ENCODE data around the gene CEP170. TPM values are rescaled to one million over a fixed set of nuclear protein-coding genes. Genes with fewer than 3 reads are reported as not detected.

Gene CEP170
- polyA plus RNA-seq, 1 donor (not counting 4 experiments of a cell fraction or from before 2014, with no cell fraction given): 40.5 TPM

DNA sequence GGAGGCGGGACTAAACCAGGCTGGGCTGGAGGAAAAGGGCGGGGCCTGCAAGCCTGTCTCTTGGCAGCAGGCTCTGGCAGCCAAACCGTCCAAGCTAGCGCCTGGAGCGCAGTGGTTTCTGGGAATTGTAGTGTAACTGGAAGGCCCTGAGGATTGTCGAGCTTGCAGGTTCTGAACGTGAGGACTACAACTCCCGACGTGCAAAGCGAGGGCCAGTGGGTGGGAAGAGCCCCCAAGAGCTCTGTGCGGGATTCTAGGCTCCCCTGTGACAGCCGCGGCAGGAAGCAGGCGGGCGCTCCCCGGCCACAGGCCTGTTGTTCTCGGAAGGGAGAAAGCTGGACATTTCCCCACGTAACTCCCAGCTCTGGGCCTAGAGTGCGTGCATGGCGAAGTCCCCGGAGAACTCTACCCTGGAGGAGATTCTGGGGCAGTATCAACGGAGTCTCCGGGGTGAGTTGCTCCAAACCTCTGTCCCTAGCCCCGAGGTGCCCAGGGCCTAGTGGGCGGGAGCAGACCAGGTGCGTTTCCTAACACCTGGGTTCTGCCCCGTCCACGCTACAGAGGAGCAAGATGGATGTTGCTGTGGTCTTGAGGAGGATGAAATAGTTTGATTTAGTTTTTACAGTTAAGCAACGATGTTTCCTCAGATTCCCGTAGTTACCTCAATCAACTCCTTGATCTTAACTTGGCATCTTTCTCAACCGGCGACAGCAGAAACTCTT lies 871 bp upstream of the CEP170 start, which contains the start of gene SDCCAG8:
Gene SDCCAG8, plus strand, starts transcription at position 251 of the 722 bp plus-strand sequence. Its CDS starts 133 bp downstream, at position 384.
- no peaks in the 10 kb centered on the region for H3K27me3 ChIP-seq (ENCODE audit: control insufficient read depth, extremely low read depth, insufficient read depth, low read length)
- H3K4me3 ChIP-seq (ENCODE audit: control insufficient read depth in 2 of 3, extremely low read depth in 1 of 3, insufficient read depth in 2 of 3, low read depth in 1 of 3, low read length in 3 of 3): peak within 1 kb of the TSS; percentile 56 to 96 (median 96)
- dilution Hi-C loops (cut with MboI; ENCODE audit: extremely low pct_ligation_motif_present, low sequenced_read_pairs): no loop called here
- TF ChIP-seq, protein P1, sequence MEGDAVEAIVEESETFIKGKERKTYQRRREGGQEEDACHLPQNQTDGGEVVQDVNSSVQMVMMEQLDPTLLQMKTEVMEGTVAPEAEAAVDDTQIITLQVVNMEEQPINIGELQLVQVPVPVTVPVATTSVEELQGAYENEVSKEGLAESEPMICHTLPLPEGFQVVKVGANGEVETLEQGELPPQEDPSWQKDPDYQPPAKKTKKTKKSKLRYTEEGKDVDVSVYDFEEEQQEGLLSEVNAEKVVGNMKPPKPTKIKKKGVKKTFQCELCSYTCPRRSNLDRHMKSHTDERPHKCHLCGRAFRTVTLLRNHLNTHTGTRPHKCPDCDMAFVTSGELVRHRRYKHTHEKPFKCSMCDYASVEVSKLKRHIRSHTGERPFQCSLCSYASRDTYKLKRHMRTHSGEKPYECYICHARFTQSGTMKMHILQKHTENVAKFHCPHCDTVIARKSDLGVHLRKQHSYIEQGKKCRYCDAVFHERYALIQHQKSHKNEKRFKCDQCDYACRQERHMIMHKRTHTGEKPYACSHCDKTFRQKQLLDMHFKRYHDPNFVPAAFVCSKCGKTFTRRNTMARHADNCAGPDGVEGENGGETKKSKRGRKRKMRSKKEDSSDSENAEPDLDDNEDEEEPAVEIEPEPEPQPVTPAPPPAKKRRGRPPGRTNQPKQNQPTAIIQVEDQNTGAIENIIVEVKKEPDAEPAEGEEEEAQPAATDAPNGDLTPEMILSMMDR (optimal IDR thresholded peaks at IDR 0.05 in 1 of 3, IDR thresholded peaks at IDR 0.05 in 1 of 3, conservative IDR thresholded peaks at IDR 0.05 in 1 of 3; ENCODE audit: extremely low read depth in 1 of 3, insufficient read depth in 2 of 3, low read length in 3 of 3): no peak
- TF ChIP-seq EZH2 (IDR thresholded peaks at IDR 0.05; ENCODE audit: low read length): no peak
- no peaks in the 10 kb centered on the region for H3K9me1 ChIP-seq (ENCODE audit: control insufficient read depth, extremely low read depth, insufficient read depth, low read length)
- peaks cover 78% of the 10 kb centered on the region for H3K79me2 ChIP-seq (ENCODE audit: control insufficient read depth, insufficient read depth, low read length)
- peak within 1 kb of the TSS; percentile 95 for H3K4me2 ChIP-seq (ENCODE audit: control insufficient read depth, extremely low read depth, insufficient read depth, low read depth, low read length)
- DNase-seq (ENCODE audit: low read depth, low spot score) (peak; percentile 99), FAIRE-seq (peak; percentile 78)
- peak within 1 kb of the TSS; percentile 91 for H3K27ac ChIP-seq (ENCODE audit: control insufficient read depth, insufficient read depth, low read length)
- no peaks in the 10 kb centered on the region for H3K36me3 ChIP-seq (ENCODE audit: control insufficient read depth in 2 of 2, extremely low read depth in 1 of 2, insufficient read depth in 2 of 2, low read length in 2 of 2)
- H3K9me3 ChIP-seq (ENCODE audit: control insufficient read depth, low read depth, low read length): no peaks in the 10 kb centered on the region
- H4K20me1 ChIP-seq (ENCODE audit: control insufficient read depth, extremely low read depth, insufficient read depth, low read length): no peaks in the 10 kb centered on the region
- H2AFZ ChIP-seq (ENCODE audit: control insufficient read depth, low read length): peak within 1 kb of the TSS; percentile 95
- peak within 1 kb of the TSS; percentile 74 for H3K9ac ChIP-seq (ENCODE audit: control insufficient read depth, extremely low read depth, insufficient read depth, low read length)
- H3K4me1 ChIP-seq (ENCODE audit: control insufficient read depth, extremely low read depth, insufficient read depth, low read length): peaks cover 28% of the 10 kb centered on the region

DNA sequence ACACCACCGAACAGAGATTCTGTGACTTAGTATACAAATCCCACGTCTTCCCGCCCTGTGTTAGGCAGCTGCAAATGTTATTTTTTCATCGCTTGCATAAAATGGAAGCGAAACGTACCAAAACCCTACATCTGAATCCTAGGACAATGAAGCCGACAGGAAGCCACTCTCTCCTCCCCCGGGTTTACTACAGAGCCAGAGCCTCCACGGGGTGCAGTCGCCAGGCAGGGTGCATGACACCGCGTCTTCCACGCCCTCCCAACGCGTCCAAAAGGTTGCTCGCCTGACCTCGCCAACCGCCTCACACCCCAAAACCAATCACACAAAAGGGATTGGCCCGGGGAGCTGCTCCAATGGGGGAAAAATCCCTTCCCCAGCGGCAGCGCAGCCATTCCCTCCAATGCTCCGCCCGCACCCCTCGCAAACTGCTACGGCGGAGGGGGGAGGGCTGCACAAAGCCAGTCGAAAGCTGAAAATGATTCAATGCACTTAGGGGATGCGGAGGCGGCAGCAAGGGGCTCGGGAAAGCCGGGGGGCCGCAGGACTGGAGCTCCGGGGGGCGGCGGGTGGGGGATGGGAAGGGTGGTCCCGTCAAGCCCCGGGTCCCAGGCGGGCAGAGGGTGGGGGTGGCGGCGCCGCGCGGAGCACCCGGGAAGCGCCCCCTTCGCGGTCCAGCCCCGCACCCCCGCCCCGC lies 701 bp downstream of the CEP170 start:
- no peak for DNase-seq (ENCODE audit: low read depth, low spot score)
- no peak for FAIRE-seq
- Histone ChIP-seq H3K4me3 (ENCODE audit: control insufficient read depth in 2 of 3, extremely low read depth in 1 of 3, insufficient read depth in 2 of 3, low read depth in 1 of 3, low read length in 3 of 3) (peak overlapping the region; percentile 56 to 96 (median 96)), H3K79me2 (ENCODE audit: control insufficient read depth, insufficient read depth, low read length) (peaks cover 85% of the 10 kb centered on the region), H3K9me3 (ENCODE audit: control insufficient read depth, low read depth, low read length) (no peaks in the 10 kb centered on the region), H4K20me1 (ENCODE audit: control insufficient read depth, extremely low read depth, insufficient read depth, low read length) (no peaks in the 10 kb centered on the region), H3K4me1 (ENCODE audit: control insufficient read depth, extremely low read depth, insufficient read depth, low read length) (peaks cover 12% of the 10 kb centered on the region), H3K27me3 (ENCODE audit: control insufficient read depth, extremely low read depth, insufficient read depth, low read length) (no peaks in the 10 kb centered on the region), H3K4me2 (ENCODE audit: control insufficient read depth, extremely low read depth, insufficient read depth, low read depth, low read length) (peak overlapping the region; percentile 87), H3K9ac (ENCODE audit: control insufficient read depth, extremely low read depth, insufficient read depth, low read length) (peak overlapping the region; percentile 74), H3K36me3 (ENCODE audit: control insufficient read depth in 2 of 2, extremely low read depth in 1 of 2, insufficient read depth in 2 of 2, low read length in 2 of 2) (no peaks in the 10 kb centered on the region), H3K9me1 (ENCODE audit: control insufficient read depth, extremely low read depth, insufficient read depth, low read length) (no peaks in the 10 kb centered on the region), H3K27ac (ENCODE audit: control insufficient read depth, insufficient read depth, low read length) (peak overlapping the region; percentile 91), H2AFZ (ENCODE audit: control insufficient read depth, low read length) (peak overlapping the region; percentile 76)
- TF ChIP-seq EZH2 (IDR thresholded peaks at IDR 0.05; ENCODE audit: low read length): no peak
- TF ChIP-seq, protein P1 (optimal IDR thresholded peaks at IDR 0.05 in 1 of 3, IDR thresholded peaks at IDR 0.05 in 1 of 3, conservative IDR thresholded peaks at IDR 0.05 in 1 of 3; ENCODE audit: extremely low read depth in 1 of 3, insufficient read depth in 2 of 3, low read length in 3 of 3): no peak
- dilution Hi-C loops (cut with MboI; ENCODE audit: extremely low pct_ligation_motif_present, low sequenced_read_pairs): no loop called here

Data from keratinocyte (primary cell).